RWPE1 (cell line): ENCODE data around the gene CPLX1.

Source experiments
- CTCF ChIA-PET: fragments of 350-600 bp; sonication (Branson Sonifier 250); formaldehyde crosslinking; extraction: SDS; loops from one replicate; lab custom pipeline; 2021; lab: Yijun Ruan, JAX
- POLR2A ChIA-PET: fragments of 400-600 bp; formaldehyde crosslinking; extraction: SDS; loops from one replicate; lab custom pipeline; 2020; ENCODE audit warnings: antibody characterized with exemption; ENCODE audit not compliant: low non-redundant PET; lab: Yijun Ruan, JAX
- DNase-seq: peaks from one replicate; pipeline ENCODE4 v3.0.0; 2012; ENCODE audit warnings: low spot score
- H3K27ac ChIP-seq: fragments of 450-650 bp; 2 replicates; pipeline ENCODE4 v1.5.1; 2017
- TF ChIP-seq, protein P1 (sequence below): fragments of 450-650 bp; conservative IDR thresholded peaks from 2 replicates; pipeline ENCODE4 v1.5.1; 2017; ENCODE audit warnings: low read depth, mild to moderate bottlenecking

The CPLX1 gene

DNA sequence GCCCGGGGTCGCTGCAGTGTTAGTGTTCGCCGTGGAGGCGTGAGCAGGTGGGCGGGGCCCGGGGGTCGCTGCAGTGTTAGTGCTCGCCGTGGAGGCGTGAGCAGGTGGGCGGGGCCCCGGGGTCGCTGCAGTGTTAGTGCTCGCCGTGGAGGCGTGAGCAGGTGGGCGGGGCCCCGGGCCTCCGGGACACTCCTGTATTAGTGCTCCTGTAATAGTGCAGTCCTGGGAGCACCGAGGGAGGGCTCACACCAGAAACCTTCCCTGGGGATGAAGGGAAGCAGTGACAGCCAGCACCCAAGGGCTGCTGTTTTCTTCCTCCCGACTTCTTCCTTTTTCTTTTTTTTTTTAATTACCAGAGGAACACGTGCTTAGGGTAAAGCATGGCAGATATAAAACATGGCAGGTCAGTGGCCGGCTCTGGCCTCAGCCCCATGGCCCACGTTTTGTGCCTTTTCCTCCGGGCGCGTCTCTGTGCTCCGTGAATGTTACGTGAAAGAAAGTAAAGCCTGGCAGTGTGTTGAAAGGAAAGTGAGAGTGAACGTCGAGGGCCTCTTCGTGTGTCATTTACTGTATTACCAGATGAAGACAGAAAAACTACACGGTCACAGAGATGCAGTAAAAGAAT is 78.3 kb downstream of the CPLX1 start:
- DNase-seq, result no peak
- TF ChIP-seq, protein P1, sequence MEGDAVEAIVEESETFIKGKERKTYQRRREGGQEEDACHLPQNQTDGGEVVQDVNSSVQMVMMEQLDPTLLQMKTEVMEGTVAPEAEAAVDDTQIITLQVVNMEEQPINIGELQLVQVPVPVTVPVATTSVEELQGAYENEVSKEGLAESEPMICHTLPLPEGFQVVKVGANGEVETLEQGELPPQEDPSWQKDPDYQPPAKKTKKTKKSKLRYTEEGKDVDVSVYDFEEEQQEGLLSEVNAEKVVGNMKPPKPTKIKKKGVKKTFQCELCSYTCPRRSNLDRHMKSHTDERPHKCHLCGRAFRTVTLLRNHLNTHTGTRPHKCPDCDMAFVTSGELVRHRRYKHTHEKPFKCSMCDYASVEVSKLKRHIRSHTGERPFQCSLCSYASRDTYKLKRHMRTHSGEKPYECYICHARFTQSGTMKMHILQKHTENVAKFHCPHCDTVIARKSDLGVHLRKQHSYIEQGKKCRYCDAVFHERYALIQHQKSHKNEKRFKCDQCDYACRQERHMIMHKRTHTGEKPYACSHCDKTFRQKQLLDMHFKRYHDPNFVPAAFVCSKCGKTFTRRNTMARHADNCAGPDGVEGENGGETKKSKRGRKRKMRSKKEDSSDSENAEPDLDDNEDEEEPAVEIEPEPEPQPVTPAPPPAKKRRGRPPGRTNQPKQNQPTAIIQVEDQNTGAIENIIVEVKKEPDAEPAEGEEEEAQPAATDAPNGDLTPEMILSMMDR, result no peak
- ChIA-PET CTCF (no interaction called here), POLR2A (no interaction called here)
- H3K27ac ChIP-seq, result peak overlapping the region; percentile 84; the same call in 1 of the 2 replicates

DNA sequence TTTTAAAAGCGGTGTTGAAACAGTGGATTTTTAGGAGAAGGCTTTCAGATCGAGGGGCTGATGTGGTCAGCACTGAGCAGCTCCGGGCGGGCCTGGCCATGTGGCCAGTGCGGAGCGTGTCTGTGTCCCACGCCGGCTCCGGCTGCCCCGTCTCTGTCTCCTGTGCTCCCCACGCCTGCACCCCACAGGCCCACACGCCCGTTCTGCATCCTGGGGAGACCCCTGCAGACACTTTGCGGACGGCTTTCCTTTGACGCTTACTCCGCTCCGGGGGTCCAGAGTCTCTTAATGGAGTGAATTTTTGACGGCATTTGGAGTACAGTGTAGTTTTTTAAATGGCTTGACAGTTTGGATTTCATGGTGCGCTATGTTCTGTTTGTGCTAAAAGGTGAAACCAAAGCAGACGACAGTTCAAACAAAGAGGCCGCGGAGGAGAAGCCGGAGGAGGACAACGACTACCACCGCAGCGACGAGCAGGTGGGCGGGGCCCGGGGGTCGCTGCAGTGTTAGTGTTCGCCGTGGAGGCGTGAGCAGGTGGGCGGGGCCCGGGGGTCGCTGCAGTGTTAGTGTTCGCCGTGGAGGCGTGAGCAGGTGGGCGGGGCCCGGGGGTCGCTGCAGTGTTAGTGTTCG is 81.6 kb downstream of the CPLX1 start:
- ChIA-PET CTCF (no interaction called here), POLR2A (no interaction called here)
- peak overlapping the region; percentile 55 for H3K27ac ChIP-seq
- DNase-seq, result no peak
- TF ChIP-seq, protein P1, result no peak

DNA sequence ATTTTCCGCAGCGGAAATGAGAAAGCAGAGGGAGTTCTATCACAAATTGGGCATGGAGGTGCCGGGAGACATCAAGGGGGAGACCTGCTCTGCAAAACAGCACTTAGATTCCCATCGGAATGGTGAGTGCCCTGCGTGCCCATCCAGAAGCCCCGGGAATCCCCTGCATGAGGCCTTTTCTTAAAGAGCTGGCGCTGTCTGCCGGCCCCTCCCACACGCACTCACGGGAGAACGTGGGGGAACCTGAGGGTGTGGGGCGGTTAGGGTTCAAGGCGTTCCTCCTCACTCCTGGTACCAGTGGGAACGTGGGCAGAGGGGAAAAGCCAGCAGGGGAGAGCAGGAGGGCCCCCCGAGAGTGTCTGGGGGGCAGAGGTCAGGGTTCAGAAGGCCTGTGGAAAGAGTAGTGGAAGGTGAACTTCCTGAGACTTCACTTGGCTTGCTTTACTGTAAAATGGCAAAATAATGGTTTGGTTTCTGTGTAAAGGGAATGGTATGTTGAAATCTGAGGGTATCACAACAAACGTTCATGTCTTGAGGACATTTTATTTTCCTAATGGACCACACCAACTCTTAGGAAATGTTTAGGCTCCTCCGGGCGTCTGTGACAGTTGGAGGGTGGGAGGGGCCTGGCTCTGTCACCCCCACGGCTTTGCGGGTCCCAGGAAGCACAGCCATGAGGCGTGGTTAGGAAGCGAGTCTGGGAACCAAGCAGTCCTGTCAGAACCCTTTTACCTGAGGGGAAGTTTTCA is 82.3 kb downstream of the CPLX1 start:
- POLR2A ChIA-PET, result no interaction called here
- CTCF ChIA-PET, result no interaction called here
- TF ChIP-seq, protein P1, result no peak
- peak overlapping the region; percentile 55 for H3K27ac ChIP-seq
- DNase-seq, result no peak

DNA sequence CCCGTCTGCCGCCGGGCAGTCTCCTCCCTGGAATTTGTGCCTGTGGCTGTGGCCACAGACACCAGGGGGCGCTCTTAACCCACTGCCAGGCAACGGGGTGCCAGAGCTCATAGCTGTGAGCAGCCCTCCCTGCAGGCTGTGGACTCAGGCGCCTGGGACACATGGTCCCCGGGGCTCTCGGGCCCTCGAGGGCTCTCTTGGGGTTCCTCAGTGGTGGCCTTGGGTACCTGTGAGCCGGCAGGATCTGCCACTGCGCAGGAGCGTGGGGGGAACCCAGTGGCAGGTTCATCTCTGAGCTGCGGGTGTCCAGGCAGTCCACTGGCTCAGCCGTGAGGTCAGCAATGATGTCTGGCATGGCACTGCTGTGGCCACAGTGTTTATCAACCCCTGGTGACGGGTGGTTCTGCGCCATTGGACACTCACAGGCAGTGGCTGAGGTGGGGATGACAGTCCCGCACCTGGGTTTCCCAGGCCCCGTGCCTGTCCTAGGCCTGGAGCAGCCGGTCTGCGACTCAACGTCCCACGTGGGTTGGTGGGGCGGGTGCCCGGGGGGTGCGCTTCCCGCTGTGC is 83.1 kb downstream of the CPLX1 start:
- TF ChIP-seq, protein P1, result peak; percentile 95
- POLR2A ChIA-PET, result no interaction called here
- CTCF ChIA-PET, result interaction anchor here (0.5 to 1.4 kb wide), 5 partner anchors 14 to 270 kb away, joined by 3 to 7 read pairs (median 3); no protein-coding TSS in a partner anchor
- DNase-seq, result peak; percentile 63
- peak overlapping the region; percentile 55; the same call in 1 of the 2 replicates for H3K27ac ChIP-seq

DNA sequence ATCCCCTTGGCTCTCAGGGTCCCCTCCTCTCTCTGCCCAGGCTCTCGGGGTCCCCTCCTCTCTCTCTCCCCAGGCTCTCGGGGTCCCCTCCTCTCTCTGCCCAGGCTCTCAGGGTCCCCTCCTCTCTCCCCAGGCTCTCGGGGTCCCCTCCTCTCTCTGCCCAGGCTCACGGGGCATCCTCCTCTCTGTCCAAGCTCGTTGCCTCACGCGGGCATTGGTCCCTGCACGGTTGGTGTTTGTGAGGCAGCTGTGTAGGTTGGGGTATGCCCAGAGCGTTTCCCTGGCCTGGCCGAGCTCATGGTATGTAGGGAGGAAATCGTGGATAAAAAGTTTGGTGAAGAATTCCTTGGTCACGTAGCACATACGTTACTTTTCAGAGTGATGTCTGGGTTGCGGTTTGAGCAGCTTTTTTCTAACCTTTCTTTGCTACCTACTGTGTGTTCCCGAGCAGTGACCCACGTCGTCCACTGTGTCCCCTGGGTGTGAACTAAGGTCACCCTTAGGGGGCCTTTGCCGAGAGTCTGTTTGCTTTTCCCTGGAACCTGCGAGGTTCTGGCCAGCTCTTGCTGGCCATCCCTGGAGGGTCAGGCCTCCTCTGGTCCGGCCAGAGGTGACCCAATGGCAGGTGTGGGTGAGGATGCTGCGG is 83.7 kb downstream of the CPLX1 start:
- TF ChIP-seq, protein P1, result no peak
- POLR2A ChIA-PET, result no interaction called here
- H3K27ac ChIP-seq, result no peak overlapping the region
- CTCF ChIA-PET, result interaction anchor here (0.5 to 1.4 kb wide), 7 partner anchors 9 to 270 kb away, joined by 3 to 7 read pairs (median 3); no protein-coding TSS in a partner anchor
- DNase-seq, result no peak
